Measurements from ENCODE around the gene ALDH5A1. TPM values are rescaled to one million over a fixed set of nuclear protein-coding genes. Genes with fewer than 3 reads are reported as not detected.
A peak's percentile ranks its signal among the peaks of the same experiment; 100 is the strongest.

Gene ALDH5A1
- 22.2 and 23.2 TPM in 2 replicates for total RNA-seq (2022)
- Bru-seq, nascent RNA = percentile 58 among the genes with signal in this experiment
- percentile 76 among the genes with signal in this experiment for BruChase-seq, experiment 1, labeled RNA remaining after a 6-hour chase
- BruChase-seq, experiment 2, labeled RNA remaining after a 2-hour chase = percentile 64 among the genes with signal in this experiment
- long read RNA-seq, full-length matches to known transcripts = 7 of 12 reads
- long read RNA-seq, partial matches to known transcripts = 5 of 12 reads
- long read RNA-seq, other reads (novel, unspliced or antisense) = 0 of 12 reads

DNA sequence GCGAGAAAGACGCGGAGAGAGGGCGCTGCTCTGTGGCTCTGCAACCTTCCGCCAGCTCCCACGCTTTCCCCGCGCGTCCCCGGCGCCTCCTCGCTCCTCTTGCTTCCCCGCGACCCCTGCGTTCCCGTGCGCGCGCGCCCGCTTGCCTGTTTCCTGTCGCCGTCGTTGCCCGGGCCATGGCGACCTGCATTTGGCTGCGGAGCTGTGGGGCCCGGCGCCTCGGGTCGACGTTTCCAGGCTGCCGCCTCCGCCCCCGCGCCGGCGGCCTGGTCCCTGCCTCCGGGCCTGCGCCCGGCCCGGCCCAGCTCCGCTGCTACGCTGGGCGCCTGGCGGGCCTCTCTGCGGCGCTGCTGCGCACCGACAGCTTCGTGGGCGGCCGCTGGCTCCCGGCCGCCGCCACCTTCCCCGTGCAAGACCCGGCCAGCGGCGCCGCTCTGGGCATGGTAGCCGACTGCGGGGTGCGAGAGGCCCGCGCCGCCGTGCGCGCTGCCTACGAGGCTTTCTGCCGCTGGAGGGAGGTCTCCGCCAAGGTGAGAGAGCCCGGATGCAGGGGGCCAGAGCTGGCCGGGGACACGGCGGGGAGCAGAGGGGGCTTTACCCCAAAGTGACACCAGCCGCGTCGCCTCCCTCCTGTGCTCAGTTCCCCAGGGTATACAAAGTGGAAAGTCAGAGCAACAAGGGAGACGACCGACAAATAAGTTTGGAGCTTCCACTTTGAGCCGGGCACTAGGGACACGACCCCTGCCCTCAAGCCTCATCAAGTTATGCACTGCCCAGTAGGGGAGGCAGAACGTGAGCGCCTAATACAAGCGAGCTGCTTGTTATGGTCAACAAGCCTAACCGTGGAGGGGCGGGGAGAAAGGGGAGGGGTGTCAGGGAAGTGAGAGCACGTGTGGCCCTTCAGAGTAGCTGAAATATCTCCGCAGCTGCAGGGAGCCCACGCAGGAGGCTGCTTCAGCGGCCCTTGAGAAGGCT is at the start of gene ALDH5A1:
TSS of gene ALDH5A1 (plus strand) at position 149 of the 975 bp plus-strand sequence. CDS start at position 177, 28 bp downstream.
- no TSS peak for BruUV-seq (replicated peaks)
- peak; percentile 85 for DNase-seq
- Mint-ChIP-seq H3K9me3 (ENCODE audit: low read depth, unreplicated experiment) (peaks cover 5% of the 10 kb centered on the region), H3K36me3 (ENCODE audit: insufficient read depth, unreplicated experiment) (peaks cover 14% of the 10 kb centered on the region), H3K27me3 (ENCODE audit: unreplicated experiment) (no peaks in the 10 kb centered on the region), H3K27ac (ENCODE audit: unreplicated experiment) (no peak within 1 kb of the TSS), H3K4me3 (ENCODE audit: low read depth, unreplicated experiment) (peak within 1 kb of the TSS; percentile 84), H3K4me1 (ENCODE audit: low read depth, unreplicated experiment) (peaks cover 12% of the 10 kb centered on the region)
- intact Hi-C loops (cut with micrococcal nuclease; ENCODE audit: unreplicated experiment) = loop anchor here (1.0 kb wide), 1 partner anchor 26 kb away; no protein-coding TSS in a partner anchor
- TF ChIP-seq, protein P1, sequence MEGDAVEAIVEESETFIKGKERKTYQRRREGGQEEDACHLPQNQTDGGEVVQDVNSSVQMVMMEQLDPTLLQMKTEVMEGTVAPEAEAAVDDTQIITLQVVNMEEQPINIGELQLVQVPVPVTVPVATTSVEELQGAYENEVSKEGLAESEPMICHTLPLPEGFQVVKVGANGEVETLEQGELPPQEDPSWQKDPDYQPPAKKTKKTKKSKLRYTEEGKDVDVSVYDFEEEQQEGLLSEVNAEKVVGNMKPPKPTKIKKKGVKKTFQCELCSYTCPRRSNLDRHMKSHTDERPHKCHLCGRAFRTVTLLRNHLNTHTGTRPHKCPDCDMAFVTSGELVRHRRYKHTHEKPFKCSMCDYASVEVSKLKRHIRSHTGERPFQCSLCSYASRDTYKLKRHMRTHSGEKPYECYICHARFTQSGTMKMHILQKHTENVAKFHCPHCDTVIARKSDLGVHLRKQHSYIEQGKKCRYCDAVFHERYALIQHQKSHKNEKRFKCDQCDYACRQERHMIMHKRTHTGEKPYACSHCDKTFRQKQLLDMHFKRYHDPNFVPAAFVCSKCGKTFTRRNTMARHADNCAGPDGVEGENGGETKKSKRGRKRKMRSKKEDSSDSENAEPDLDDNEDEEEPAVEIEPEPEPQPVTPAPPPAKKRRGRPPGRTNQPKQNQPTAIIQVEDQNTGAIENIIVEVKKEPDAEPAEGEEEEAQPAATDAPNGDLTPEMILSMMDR (IDR thresholded peaks at IDR 0.05; ENCODE audit: unreplicated experiment) = peak; percentile 16
- CTCF ChIA-PET = interaction anchor here (0.5 to 2.1 kb wide), 11 partner anchors 10 to 212 kb away, joined by 3 to 30 read pairs (median 4); no protein-coding TSS in a partner anchor

DNA sequence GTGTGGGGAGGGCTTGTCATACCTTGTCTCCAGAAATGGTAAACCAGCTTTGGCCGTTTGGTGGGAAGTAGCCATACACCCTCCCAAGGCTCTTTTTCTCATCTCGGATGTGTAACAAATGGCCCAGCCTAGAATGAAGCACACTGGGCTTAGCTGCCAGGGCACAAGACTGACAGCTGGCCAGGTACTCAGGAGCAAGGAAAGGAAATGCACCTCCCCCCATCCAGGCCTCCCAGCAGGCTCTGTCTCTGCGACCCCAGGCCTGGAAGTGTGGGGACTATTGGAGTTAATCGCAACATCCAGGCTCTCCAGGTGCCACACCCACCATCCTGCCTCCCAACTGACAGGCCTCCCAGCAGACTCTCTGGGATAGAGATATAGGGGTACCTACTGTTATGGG is 49.1 kb upstream of the ALDH5A1 start:
- CTCF ChIA-PET = no interaction called here
- intact Hi-C loops (cut with micrococcal nuclease; ENCODE audit: unreplicated experiment) = no loop called here
- Mint-ChIP-seq H3K27ac (ENCODE audit: unreplicated experiment) (no peak overlapping the region), H3K27me3 (ENCODE audit: unreplicated experiment) (no peaks in the 10 kb centered on the region), H3K4me1 (ENCODE audit: low read depth, unreplicated experiment) (peaks cover 14% of the 10 kb centered on the region), H3K4me3 (ENCODE audit: low read depth, unreplicated experiment) (no peak overlapping the region), H3K36me3 (ENCODE audit: insufficient read depth, unreplicated experiment) (no peaks in the 10 kb centered on the region), H3K9me3 (ENCODE audit: low read depth, unreplicated experiment) (no peaks in the 10 kb centered on the region)
- TF ChIP-seq, protein P1 (IDR thresholded peaks at IDR 0.05; ENCODE audit: unreplicated experiment) = no peak
- no TSS peak for BruUV-seq (replicated peaks)
- DNase-seq = no peak

DNA sequence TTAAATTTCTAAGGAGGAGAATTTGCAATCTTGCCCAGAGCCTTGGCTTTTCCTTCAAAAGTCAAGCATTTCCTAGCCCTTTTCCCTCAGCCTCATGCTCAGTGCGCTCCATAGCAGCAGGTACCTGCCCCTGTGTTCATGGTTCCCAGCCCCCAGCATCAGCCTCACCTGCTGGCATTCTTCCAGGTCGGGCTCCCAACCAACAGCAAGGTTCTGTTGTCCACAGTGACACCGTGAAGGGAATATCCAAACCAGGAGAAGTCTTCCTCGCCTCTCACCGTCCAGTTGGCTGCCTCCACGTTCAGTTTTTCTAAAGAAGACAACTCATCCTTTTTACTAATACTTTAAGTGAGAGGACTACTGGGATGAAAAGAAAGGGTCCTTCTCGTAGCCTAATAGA is 48.1 kb upstream of the ALDH5A1 start:
- TF ChIP-seq, protein P1 (IDR thresholded peaks at IDR 0.05; ENCODE audit: unreplicated experiment) = no peak
- Mint-ChIP-seq H3K27me3 (ENCODE audit: unreplicated experiment) (no peaks in the 10 kb centered on the region), H3K4me1 (ENCODE audit: low read depth, unreplicated experiment) (peaks cover 14% of the 10 kb centered on the region), H3K27ac (ENCODE audit: unreplicated experiment) (no peak overlapping the region), H3K9me3 (ENCODE audit: low read depth, unreplicated experiment) (no peaks in the 10 kb centered on the region), H3K4me3 (ENCODE audit: low read depth, unreplicated experiment) (no peak overlapping the region), H3K36me3 (ENCODE audit: insufficient read depth, unreplicated experiment) (no peaks in the 10 kb centered on the region)
- no TSS peak for BruUV-seq (replicated peaks)
- intact Hi-C loops (cut with micrococcal nuclease; ENCODE audit: unreplicated experiment) = no loop called here
- CTCF ChIA-PET = interaction anchor here (0.6 kb wide), 1 partner anchor 469 kb away, joined by 5 read pairs; no protein-coding TSS in a partner anchor
- no peak for DNase-seq

DNA sequence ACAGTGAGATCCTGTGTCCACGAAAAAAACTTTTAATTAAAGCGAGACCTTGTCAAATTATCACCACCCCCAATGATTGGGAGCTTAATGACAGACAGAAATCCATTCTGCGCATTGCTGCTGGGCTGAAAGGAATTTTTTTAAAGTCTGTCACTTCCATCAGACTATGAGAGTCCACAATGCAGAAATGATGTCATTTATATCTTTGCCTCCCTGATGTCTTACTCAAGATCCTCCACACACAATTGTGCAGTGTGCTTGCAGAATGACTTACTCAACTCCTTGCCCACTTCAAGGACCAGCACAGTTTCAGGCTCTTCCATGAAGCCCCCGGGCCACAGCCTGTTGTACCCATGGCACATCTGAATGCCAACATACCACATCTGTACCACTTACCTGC is 46.4 kb upstream of the ALDH5A1 start:
- no TSS peak for BruUV-seq (replicated peaks)
- H3K27ac Mint-ChIP-seq (ENCODE audit: unreplicated experiment) = no peak overlapping the region
- H3K9me3 Mint-ChIP-seq (ENCODE audit: low read depth, unreplicated experiment) = no peaks in the 10 kb centered on the region
- no peaks in the 10 kb centered on the region for H3K27me3 Mint-ChIP-seq (ENCODE audit: unreplicated experiment)
- intact Hi-C loops (cut with micrococcal nuclease; ENCODE audit: unreplicated experiment) = no loop called here
- H3K4me3 Mint-ChIP-seq (ENCODE audit: low read depth, unreplicated experiment) = no peak overlapping the region
- TF ChIP-seq, protein P1 (IDR thresholded peaks at IDR 0.05; ENCODE audit: unreplicated experiment) = no peak
- peaks cover 5% of the 10 kb centered on the region for H3K4me1 Mint-ChIP-seq (ENCODE audit: low read depth, unreplicated experiment)
- H3K36me3 Mint-ChIP-seq (ENCODE audit: insufficient read depth, unreplicated experiment) = no peaks in the 10 kb centered on the region
- no peak for DNase-seq
- CTCF ChIA-PET = no interaction called here
